Mucosa of gallbladder (tissue), 1 donor: ENCODE measurements around the gene DEFB123. TPM values are rescaled to one million over a fixed set of nuclear protein-coding genes. Genes with fewer than 3 reads are reported as not detected.
"Not testable (repeated sequence)": the region's sequence is repeated elsewhere in the genome, so short reads cannot be mapped to it uniquely, and the experiment has no call there.

Experiments used
- DNase-seq: peaks from one replicate; pipeline ENCODE4 v3.0.0-alpha.2; 2020; ENCODE audit warnings: low spot score
- total RNA-seq: library from RNA; stranded (reverse); gene quantifications from one replicate; pipeline ENCODE4 v1.2.1, GENCODE V29; 2021
- donor health status: DM: no; HTN: no; CAD: no.

DEFB123 gene, protein sequence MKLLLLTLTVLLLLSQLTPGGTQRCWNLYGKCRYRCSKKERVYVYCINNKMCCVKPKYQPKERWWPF
- total RNA-seq, result not detected

DNA sequence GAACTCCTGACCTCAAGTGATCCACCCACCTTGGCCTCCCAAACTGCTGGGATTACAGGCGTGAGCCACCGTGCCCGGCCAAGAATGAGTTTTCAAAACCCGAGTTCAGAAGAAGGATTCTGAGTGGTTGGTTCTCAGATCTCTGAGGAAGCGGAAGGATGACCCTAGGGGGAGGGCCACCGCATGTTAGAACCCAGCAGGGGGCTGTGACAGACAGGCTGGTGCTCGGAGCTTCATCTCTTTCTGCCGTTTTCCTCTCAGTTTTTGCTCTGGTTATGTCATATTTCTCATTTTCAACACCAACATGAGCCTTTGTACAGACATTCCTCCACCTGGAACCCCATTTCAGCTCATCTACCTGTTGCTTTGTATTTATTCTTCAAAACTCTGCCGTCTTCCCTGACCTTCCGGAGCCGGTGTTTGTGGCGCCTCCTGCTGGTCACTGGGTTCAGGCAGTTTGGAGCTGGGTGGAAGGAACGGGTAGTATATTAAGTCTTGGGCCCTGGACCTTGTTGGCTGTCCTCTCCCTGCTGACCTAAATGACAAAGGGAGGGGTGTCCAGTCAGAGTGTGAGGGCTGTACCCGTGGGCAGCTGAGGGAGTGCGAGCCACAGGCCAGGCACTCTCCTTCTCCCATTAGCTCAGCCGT lies at the start of gene DEFB123:
DEFB123 (plus strand) TSS at position 621 of the 648 bp plus-strand sequence. CDS start 67 bp downstream, outside the sequence.
- DNase-seq, result no peak

GRCh38 chr20:31392836-31393235 lies 47.6 kb upstream of the DEFB123 start:
- DNase-seq, result no peak

DNA sequence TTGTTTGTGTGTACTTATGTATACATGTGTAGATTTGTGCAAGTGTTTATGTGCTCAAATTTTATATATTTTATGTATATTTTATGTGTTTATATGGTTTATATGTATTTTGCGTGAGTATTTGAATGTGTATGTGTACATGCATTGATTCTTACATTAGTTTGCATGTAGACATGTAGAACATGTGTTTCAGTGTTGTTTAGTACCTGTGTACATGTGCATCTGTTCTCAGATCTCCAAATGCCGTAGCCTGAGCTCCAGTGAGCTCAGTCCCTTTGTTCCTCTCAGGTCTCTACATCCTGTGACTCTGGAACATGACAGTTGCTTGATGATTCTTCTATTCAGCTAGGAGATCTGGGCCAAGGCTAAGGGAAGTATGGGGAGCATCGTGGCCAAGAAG lies 45.5 kb upstream of the DEFB123 start:
- DNase-seq, result no peak

- no peak for DNase-seq
Measured at GRCh38 chr20:31403886-31404285, 36.5 kb upstream of the DEFB123 start.

DNA sequence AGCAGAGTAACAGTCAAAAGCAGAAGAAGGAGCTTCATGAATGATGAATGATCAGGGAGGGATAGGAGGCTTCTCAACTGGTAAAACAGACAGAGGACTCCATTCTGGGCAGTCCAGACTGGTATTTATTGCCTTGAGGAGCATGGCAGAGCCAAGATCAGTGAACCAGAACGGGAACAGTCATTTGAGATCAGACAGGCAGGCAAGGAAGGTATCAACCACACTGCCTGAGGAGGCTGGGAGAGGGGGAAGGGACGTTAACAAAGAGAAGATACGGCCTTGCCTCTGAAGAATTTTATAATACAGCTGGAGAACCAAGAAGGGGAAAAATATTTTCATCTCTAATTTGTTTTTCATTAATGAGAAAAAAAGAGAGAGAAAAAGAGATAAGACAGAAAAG lies 34.3 kb upstream of the DEFB123 start, which contains the start of gene DEFB121:
DEFB121 (minus strand) TSS at position 101 of the 400 bp plus-strand sequence; CDS start at position 38, 63 bp downstream.
- DNase-seq, result no peak

DNA sequence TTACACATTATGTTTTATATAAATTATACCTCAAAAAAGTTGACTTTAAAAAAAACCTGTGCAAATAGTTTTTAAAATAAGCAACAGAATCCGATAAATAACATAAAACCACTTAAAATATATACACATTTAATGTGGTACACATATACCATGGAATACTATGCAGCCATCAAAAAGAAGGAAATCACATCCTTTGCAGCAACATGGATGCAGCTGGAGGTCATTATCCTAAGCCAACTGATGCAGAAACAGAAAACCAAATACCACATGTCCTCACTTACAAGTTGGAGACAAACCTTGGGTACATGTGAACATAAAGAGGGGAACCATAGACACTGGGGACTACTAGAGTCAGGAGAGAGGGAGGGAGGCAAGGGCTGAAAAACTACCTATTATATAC lies 30.4 kb upstream of the DEFB123 start:
- no peak for DNase-seq

- DNase-seq, result no peak
Measured at GRCh38 chr20:31414381-31414780, 26.1 kb upstream of the DEFB123 start.

GRCh38 chr20:31415653-31416052 lies 24.8 kb upstream of the DEFB123 start:
- DNase-seq, result no peak

GRCh38 chr20:31418307-31418706 lies 22.1 kb upstream of the DEFB123 start:
- no peak for DNase-seq

GRCh38 chr20:31425797-31426196 lies 14.6 kb upstream of the DEFB123 start:
- no peak for DNase-seq

DNA sequence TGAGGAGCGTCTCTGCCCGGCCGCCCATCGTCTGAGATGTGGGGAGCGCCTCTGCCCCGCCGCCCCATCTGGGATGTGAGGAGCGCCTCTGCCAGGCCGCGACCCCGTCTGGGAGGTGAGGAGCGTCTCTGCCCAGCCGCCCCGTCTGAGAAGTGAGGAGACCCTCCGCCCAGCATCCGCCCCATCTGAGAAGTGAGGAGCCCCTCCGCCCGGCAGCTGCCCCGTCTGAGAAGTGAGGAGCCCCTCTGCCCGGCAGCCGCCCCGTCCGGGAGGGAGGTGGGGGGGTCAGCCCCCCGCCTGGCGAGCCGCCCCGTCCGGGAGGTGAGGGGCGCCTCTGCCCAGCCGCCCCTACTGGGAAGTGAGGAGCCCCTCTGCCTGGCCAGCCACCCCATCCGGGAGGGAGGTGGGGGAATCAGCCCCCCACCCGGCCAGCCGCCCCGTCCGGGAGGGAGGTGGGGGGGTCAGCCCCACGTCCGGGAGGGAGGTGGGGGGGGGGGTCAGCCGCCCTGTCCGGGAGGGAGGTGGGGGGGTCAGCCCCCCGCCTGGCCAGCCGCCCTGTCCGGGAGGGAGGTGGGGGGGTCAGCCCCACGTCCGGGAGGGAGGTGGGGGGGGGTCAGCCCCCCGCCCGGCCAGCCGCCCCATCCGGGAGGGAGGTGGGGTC lies 13.4 kb upstream of the DEFB123 start:
- DNase-seq, result not testable (repeated sequence)

DNA sequence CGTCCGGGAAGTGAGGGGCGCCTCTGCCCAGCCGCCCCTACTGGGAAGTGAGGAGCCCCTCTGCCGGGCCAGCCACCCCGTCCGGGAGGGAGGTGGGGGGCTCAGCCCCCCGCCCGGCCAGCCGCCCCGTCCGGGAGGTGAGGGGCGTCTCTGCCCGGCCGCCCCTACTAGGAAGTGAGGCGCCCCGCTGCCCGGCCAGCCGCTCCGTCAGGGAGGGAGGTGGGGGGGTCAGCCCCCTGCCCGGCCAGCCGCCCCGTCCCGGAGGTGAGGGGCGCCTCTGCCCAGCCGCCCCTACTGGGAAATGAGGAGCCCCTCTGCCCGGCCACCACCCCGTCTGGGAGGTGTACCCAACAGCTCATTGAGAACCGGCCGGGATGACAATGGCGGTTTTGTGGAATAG lies 12.9 kb upstream of the DEFB123 start:
- not testable (repeated sequence) for DNase-seq

- no peak for DNase-seq
Measured at GRCh38 chr20:31430568-31431115, 9.8 kb upstream of the DEFB123 start.

- DNase-seq, result no peak
Measured at GRCh38 chr20:31446084-31446819, 5.8 kb downstream of the DEFB123 start.

- DNase-seq, result no peak
Measured at GRCh38 chr20:31449511-31450414, 9.3 kb downstream of the DEFB123 start.

- no peak for DNase-seq
Measured at GRCh38 chr20:31452575-31452974, 12.1 kb downstream of the DEFB123 start.

- no peak for DNase-seq
Measured at GRCh38 chr20:31454361-31454760, 13.9 kb downstream of the DEFB123 start.

- DNase-seq, result not testable (repeated sequence)
Measured at GRCh38 chr20:31470946-31471345, 30.5 kb downstream of the DEFB123 start.

DNA sequence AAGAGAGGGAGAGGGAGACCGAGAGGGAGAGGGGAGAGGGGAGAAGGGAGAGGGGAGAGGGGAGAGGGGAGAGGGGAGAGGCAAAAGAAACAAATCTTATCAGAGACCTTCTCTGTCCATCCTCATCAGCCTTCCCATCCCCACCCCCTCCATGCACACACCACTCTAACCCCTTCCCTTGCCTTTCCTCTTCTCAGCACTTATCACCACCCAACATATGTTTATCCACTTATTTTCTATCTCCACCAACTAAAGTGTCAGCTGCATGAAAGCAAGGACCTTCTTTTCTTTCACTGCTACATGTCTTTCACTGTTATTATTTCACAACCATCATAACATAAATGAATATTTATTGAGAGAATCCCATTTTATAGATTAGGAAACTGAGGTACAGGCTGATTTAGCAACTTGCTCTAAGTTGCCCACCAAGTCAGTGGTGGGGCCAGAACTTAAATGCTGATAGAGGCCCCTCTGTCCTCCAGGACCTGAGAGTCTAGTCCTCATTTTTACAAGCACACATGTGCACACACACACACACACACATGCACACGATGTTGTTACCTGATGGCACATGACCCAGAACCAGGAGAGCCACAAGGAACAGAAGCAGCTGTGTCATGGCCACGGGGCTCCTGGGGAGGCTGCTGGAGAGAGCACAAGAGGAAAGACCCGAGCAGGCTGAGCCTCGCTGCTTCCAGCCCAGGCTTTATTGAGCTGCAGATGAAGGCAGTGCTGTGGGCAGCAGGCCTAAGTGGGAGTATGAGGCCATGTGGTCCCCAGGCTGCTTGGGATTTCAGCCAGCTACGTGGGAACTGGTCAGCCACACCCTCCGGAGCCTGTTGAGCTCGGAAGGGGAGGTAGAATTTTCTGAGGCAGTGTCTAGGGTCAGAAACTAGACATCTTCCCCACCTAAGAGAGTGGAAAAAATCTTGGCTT lies 32.2 kb downstream of the DEFB123 start:
- no peak for DNase-seq
